Natural killer cell treated with Interleukin-12 subunit alpha and Interleukin-12 subunit beta and Interleukin-15 and Interleukin-18, amount 100 ng/mL, for 72 hours (primary cell): ENCODE data around the gene PPM1L. TPM values are rescaled to one million over a fixed set of nuclear protein-coding genes. Genes with fewer than 3 reads are reported as not detected.
A peak's percentile ranks its signal among the peaks of the same experiment; 100 is the strongest.
"Not testable (repeated sequence)": the region's sequence is repeated elsewhere in the genome, so short reads cannot be mapped to it uniquely, and the experiment has no call there.

ENCODE experiments used
- ATAC-seq, 2 donors: fragments of 150-1000 bp; cut with Tn5 transposase in 1 of 2; sonication (Bioruptor Pico), chemical (Tn5 transposase) in 1 of 2; 2 replicates each; pipeline ENCODE4 v1.10.0; 2021
- DNase-seq: peaks from one replicate; pipeline ENCODE4 v3.0.0; 2022; ENCODE audit warnings: low spot score
- H3K27ac Mint-ChIP-seq, 2 donors: 1 replicate in 1 of 2; 2 replicates in 1 of 2; pipeline ENCODE4 v1.8.0; 2022; ENCODE audit warnings: mixed read lengths in 2 of 2, mild to moderate bottlenecking in 1 of 2, moderate library complexity in 1 of 2
- H3K27me3 Mint-ChIP-seq, 2 donors: 1 replicate in 1 of 2; 2 replicates in 1 of 2; pipeline ENCODE4 v1.8.0; 2022; ENCODE audit warnings: mixed read lengths in 2 of 2
- H3K36me3 Mint-ChIP-seq: one replicate; pipeline ENCODE4 v1.8.0; 2022; ENCODE audit warnings: mixed read lengths
- H3K4me1 Mint-ChIP-seq, 2 donors: 1 replicate in 1 of 2; 2 replicates in 1 of 2; pipeline ENCODE4 v1.8.0; 2022; ENCODE audit warnings: low read depth in 2 of 2, mixed read lengths in 2 of 2, mild to moderate bottlenecking in 1 of 2
- H3K4me3 Mint-ChIP-seq: one replicate; pipeline ENCODE4 v1.8.0; 2022; ENCODE audit warnings: mixed read lengths
- H3K9me3 Mint-ChIP-seq: 2 replicates; pipeline ENCODE4 v1.8.0; 2022; ENCODE audit warnings: mixed read lengths
- total RNA-seq, 2 donors: library from RNA; stranded (reverse); gene quantifications; one replicate each; pipeline ENCODE4 v1.2.3, GENCODE V29; 2022

PPM1L gene
- 10 to 100 TPM; 14.9 to 15.2 TPM for total RNA-seq

- H3K36me3 Mint-ChIP-seq: no peaks in the 10 kb centered on the region
- peaks cover 35 to 47% of the 10 kb centered on the region in 2 donors for H3K4me1 Mint-ChIP-seq
- peak within 1 kb of the TSS; percentile 94 for H3K4me3 Mint-ChIP-seq
- no peaks in the 10 kb centered on the region for H3K9me3 Mint-ChIP-seq
- DNase-seq (peak; percentile 77), ATAC-seq (peak; percentile 59 to 73)
- peak within 1 kb of the TSS; percentile 95 to 96 for H3K27ac Mint-ChIP-seq
- no peaks in the 10 kb centered on the region for H3K27me3 Mint-ChIP-seq
Observed at GRCh38 chr3:160755776-160756304, at the start of gene PPM1L. Gene PPM1L (plus strand): TSS chr3:160756231.

DNA sequence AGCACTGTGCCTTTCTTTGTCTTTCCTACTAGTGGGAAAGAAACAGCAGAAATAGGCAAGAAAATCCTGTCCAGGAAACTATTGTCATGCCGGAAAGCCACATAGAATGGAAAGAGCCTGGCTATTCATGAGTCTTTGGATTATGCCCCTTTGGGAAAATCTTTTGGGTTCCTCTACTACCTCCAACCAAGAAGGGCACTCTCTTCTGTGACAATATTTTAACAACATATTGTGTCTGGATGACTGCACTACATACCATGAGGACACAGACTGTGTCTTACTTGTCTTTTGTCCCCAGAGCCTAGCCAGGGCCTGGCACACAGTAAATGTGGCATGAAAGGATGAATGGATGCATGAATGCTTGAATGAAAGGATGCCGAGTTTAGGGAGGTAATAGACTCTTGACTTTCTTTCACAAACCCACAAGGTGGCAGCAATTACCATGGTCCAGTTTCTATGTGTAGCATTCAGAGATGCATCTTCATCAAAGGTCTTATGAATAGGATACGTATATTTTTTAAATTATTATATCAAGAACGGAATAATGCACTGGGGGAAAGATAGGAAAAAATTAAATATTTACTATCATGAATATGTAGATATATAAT is 48.7 kb upstream of the PPM1L start:
- Mint-ChIP-seq H3K27ac (no peak overlapping the region), H3K4me3 (no peak overlapping the region), H3K9me3 (no peaks in the 10 kb centered on the region), H3K36me3 (no peaks in the 10 kb centered on the region), H3K27me3 (peaks cover 33 to 36% of the 10 kb centered on the region in 2 donors), H3K4me1 (no peaks in the 10 kb centered on the region)
- DNase-seq (no peak), ATAC-seq (peak in 1 of 2 donors; percentile 63)

GRCh38 chr3:160709477-160710182 is 46.4 kb upstream of the PPM1L start:
- Mint-ChIP-seq H3K27me3 (peaks cover 29 to 33% of the 10 kb centered on the region in 2 donors), H3K4me3 (no peak overlapping the region), H3K36me3 (no peaks in the 10 kb centered on the region)

DNA sequence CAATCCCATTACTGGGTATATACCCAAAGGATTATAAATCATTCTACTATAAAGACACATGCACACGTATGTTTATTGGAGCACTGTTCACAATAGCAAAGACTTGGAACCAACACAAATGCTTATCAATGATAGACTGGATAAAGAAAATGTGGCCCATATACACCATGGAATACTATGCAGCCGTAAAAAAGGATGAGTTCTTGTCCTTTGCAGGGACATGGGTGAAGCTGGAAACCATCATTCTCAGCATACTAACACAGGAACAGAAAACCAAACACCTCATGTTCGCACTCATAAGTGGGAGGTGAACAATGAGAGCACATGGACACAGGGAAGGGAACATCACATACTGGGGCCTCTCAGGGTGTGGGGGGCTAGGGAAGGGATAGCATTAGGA is 42.9 kb upstream of the PPM1L start:
- H3K27ac Mint-ChIP-seq, DNase-seq, H3K4me3 Mint-ChIP-seq, H3K36me3 Mint-ChIP-seq, H3K4me1 Mint-ChIP-seq, H3K9me3 Mint-ChIP-seq, ATAC-seq: not testable (repeated sequence)
- H3K27me3 Mint-ChIP-seq: peaks cover 17 to 19% of the 10 kb centered on the region in 2 donors

More at GRCh38 chr3:160709477-160710182, 46.4 kb upstream of the PPM1L start:
- Mint-ChIP-seq H3K27ac (no peak overlapping the region), H3K4me1 (no peaks in the 10 kb centered on the region), H3K9me3 (no peaks in the 10 kb centered on the region)
- no peak for ATAC-seq
- DNase-seq: no peak

DNA sequence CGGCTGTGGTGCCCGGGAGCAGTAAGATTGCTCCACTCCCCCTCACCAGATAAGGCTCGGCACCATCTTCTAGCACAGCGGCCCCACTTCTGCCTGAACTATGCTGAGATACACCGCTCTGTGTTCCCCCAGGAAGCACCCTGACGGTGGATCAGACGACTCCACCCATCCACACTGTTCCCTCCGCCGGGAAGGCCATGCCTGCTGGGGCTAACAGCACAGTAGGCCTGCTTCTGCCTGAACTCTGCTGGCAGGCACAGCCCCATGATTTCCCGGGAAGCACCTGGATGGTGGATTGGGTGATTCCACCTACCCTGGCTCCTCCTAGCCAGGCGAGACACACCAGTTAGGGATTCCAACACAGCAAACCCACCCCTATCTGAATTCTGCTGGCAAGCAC is 36.3 kb upstream of the PPM1L start:
- no peaks in the 10 kb centered on the region for H3K4me1 Mint-ChIP-seq
- peaks cover 14 to 23% of the 10 kb centered on the region in 2 donors for H3K27me3 Mint-ChIP-seq
- no peaks in the 10 kb centered on the region for H3K9me3 Mint-ChIP-seq
- ATAC-seq (no peak), DNase-seq (no peak)
- H3K27ac Mint-ChIP-seq: no peak overlapping the region
- H3K36me3 Mint-ChIP-seq: no peaks in the 10 kb centered on the region
- H3K4me3 Mint-ChIP-seq: no peak overlapping the region

GRCh38 chr3:160720123-160720746 is 35.8 kb upstream of the PPM1L start:
- ATAC-seq: peak in 1 of 2 donors; percentile 28
- H3K36me3 Mint-ChIP-seq: no peaks in the 10 kb centered on the region
- no peak for DNase-seq
- H3K27me3 Mint-ChIP-seq: peaks cover 14 to 23% of the 10 kb centered on the region in 2 donors
- no peaks in the 10 kb centered on the region for H3K4me1 Mint-ChIP-seq
- no peak overlapping the region for H3K27ac Mint-ChIP-seq
- no peaks in the 10 kb centered on the region for H3K9me3 Mint-ChIP-seq
- no peak overlapping the region for H3K4me3 Mint-ChIP-seq

DNA sequence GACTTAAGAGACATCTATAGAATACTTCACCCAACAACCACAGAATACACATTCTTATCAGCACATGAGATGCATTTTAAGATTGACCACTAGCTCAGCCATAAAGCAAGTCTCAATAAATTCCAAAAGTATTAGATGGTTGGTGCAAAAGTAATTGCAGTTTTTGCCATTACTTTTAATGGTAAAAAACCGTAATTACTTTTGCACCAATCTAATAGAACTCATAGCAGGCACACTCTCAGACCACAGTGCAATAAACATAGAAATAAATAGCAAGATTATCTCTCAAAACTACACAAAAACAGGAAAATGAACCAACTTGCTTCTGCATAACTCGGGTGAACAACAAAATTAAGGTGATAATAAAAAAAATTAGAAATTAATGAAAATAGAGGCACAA is 33.7 kb upstream of the PPM1L start:
- ATAC-seq (no peak), DNase-seq (no peak)
- Mint-ChIP-seq H3K9me3 (no peaks in the 10 kb centered on the region), H3K27ac (no peak overlapping the region), H3K36me3 (no peaks in the 10 kb centered on the region), H3K27me3 (peaks cover 10 to 16% of the 10 kb centered on the region in 2 donors), H3K4me1 (no peaks in the 10 kb centered on the region), H3K4me3 (no peak overlapping the region)

DNA sequence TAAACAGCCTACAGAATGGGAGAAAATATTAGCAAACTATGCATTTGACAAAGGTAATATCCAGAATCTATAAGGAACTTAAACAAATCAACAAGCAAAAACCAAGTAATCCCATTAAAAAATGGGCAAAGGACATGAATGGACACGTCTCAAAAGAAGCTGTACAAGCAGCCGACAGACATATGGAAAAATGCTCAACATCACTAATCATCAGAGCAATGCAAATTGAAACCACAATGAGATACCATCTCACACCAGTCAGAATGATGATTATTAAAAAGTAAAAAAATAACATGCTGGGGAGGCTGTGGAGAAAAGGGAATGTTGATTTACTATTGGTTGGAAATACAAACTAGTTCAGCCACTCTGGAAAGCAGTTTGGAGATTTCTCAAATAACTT is 30.7 kb upstream of the PPM1L start:
- ATAC-seq (no peak), DNase-seq (no peak)
- Mint-ChIP-seq H3K36me3 (no peaks in the 10 kb centered on the region), H3K4me3 (no peak overlapping the region), H3K27ac (no peak overlapping the region), H3K4me1 (no peaks in the 10 kb centered on the region), H3K9me3 (no peaks in the 10 kb centered on the region), H3K27me3 (peaks cover 10 to 16% of the 10 kb centered on the region in 2 donors)

DNA sequence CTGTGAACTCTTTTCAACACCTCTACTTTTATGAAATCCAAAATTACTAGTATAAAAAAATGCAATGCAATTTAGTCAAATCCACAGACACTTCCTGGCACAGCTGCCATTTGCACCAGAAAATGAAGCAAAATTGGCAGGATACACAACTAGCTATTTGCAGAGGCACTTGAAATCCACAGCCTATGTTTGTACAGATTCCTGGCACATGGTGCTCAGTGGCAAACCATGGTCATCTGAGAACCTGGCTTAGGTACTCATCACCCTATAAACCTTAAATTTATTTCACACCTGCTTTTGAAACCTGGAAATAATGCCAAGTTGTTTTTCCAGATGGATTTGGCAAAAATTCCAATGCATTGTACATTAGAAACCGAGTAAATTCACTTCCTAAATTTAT is 20.2 kb upstream of the PPM1L start:
- DNase-seq: no peak
- H3K4me3 Mint-ChIP-seq: no peak overlapping the region
- H3K27ac Mint-ChIP-seq: no peak overlapping the region
- peaks cover 5 to 6% of the 10 kb centered on the region in 2 donors for H3K27me3 Mint-ChIP-seq
- no peaks in the 10 kb centered on the region for H3K4me1 Mint-ChIP-seq
- ATAC-seq: no peak
- H3K9me3 Mint-ChIP-seq: no peaks in the 10 kb centered on the region
- no peaks in the 10 kb centered on the region for H3K36me3 Mint-ChIP-seq

- no peaks in the 10 kb centered on the region for H3K36me3 Mint-ChIP-seq
- no peak for ATAC-seq
- H3K27ac Mint-ChIP-seq: no peak overlapping the region
- no peak for DNase-seq
- H3K9me3 Mint-ChIP-seq: no peaks in the 10 kb centered on the region
- peaks cover 9 to 14% of the 10 kb centered on the region in 2 donors for H3K27me3 Mint-ChIP-seq
- no peaks in the 10 kb centered on the region for H3K4me1 Mint-ChIP-seq
- H3K4me3 Mint-ChIP-seq: no peak overlapping the region
Observed at GRCh38 chr3:160738048-160738447, 18.0 kb upstream of the PPM1L start.

GRCh38 chr3:160739079-160739478 is 17.0 kb upstream of the PPM1L start:
- no peaks in the 10 kb centered on the region for H3K9me3 Mint-ChIP-seq

DNA sequence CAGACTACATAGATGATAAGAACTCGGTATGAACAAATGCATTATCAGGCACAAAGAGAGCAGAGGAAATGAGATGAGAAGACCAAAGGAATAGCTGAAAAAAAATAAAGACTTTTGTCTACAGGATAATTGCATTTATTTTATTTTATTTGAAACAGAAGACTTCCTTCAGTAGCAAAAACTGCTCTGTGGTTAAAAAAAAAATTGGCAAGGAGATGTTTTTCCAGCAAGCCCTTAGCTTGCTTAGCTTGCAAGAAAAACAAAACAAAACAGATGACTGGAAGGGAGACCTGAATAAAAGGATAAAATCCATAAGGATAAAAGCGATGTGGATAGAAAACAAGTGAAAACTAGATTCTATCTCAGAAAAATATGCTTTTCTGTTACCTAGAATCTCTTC is 9.1 kb upstream of the PPM1L start:
- no peak for ATAC-seq
- H3K27ac Mint-ChIP-seq: no peak overlapping the region
- DNase-seq: no peak
- no peaks in the 10 kb centered on the region for H3K9me3 Mint-ChIP-seq
- H3K36me3 Mint-ChIP-seq: no peaks in the 10 kb centered on the region
- peaks cover 0 to 5% of the 10 kb centered on the region in 2 donors for H3K4me1 Mint-ChIP-seq
- H3K27me3 Mint-ChIP-seq: peaks cover 10 to 31% of the 10 kb centered on the region in 2 donors
- no peak overlapping the region for H3K4me3 Mint-ChIP-seq

More at GRCh38 chr3:160739079-160739478, 17.0 kb upstream of the PPM1L start:
- Mint-ChIP-seq H3K27me3 (peaks cover 12 to 25% of the 10 kb centered on the region in 2 donors), H3K27ac (no peak overlapping the region), H3K4me1 (no peaks in the 10 kb centered on the region), H3K36me3 (no peaks in the 10 kb centered on the region), H3K4me3 (no peak overlapping the region)
- DNase-seq: no peak
- ATAC-seq: no peak

DNA sequence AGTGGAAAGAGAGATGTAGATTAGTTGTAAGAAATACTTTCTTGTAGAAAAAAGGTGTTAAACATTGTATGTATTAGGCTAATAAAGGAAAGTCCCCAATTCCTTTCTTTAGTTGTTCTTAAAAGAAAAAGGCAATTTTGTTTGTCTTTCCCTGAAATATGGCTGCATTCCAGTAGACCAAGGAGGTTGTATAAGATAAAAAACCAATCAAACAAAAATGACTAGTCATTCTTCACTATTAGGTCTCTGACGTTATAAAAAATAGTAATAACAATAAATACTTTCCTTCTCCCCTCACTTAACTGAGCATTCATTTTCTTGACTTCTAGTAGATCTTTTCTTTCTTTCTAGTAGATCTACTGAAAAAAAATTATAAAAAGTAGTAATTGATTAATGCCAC is 8.6 kb upstream of the PPM1L start:
- Mint-ChIP-seq H3K27ac (no peak overlapping the region), H3K36me3 (no peaks in the 10 kb centered on the region), H3K4me3 (no peak overlapping the region), H3K9me3 (no peaks in the 10 kb centered on the region), H3K27me3 (peaks cover 10 to 31% of the 10 kb centered on the region in 2 donors), H3K4me1 (peaks cover 0 to 5% of the 10 kb centered on the region in 2 donors)
- DNase-seq (no peak), ATAC-seq (no peak)

DNA sequence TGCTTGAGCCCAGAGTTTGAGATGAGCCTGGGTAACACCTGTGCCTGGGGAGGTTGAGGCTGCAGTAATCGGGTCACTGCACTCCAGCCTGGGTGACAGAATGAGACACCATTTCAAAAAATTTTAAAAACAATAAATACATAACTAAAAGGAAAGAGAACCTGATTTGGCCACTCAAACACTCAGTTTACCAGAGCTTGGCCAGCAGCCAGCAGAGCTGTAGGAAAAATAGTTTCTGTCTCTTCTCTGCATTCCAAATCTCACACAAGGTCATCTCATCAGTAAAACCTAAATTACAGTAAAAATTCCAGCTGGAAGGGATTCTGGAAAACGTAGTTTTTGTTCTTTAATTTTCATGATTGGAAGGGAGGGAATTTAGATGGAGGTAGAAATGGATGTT is 7.8 kb upstream of the PPM1L start:
- no peak overlapping the region for H3K4me3 Mint-ChIP-seq
- DNase-seq: no peak
- ATAC-seq: no peak

More for the DNA sequence above, 7.8 kb upstream of the PPM1L start:
- Mint-ChIP-seq H3K4me1 (peaks cover 0 to 5% of the 10 kb centered on the region in 2 donors), H3K27me3 (peaks cover 5 to 25% of the 10 kb centered on the region in 2 donors), H3K36me3 (no peaks in the 10 kb centered on the region), H3K27ac (no peak overlapping the region), H3K9me3 (no peaks in the 10 kb centered on the region)
